Activated gamma-delta T cell treated with anti-CD3 and anti-CD28 coated beads, Interleukin-2, amount 50 U/mL, for 16 hours (primary cell): ENCODE data around the gene ASPDH.

ENCODE experiments used
- DNase-seq: peaks from one replicate; pipeline ENCODE4 v3.0.0-alpha.2; 2020; ENCODE audit warnings: low read depth

The ASPDH gene

GRCh38 chr19:50496189-50497021 is 17.3 kb downstream of the ASPDH start:
- DNase-seq, result no peak

- DNase-seq, result no peak
These were observed 18.6 kb downstream of the ASPDH start for GRCh38 chr19:50495020-50495531.

- DNase-seq, result no peak
These were observed 19.3 kb downstream of the ASPDH start for GRCh38 chr19:50494186-50495019.

GRCh38 chr19:50493171-50493570 is 20.5 kb downstream of the ASPDH start:
- no peak for DNase-seq

- no peak for DNase-seq
These were observed 21.2 kb downstream of the ASPDH start for GRCh38 chr19:50492303-50493052.

- DNase-seq, result no peak
These were observed 22.7 kb downstream of the ASPDH start for GRCh38 chr19:50490991-50491472.

- DNase-seq, result no peak
These were observed 23.3 kb downstream of the ASPDH start for GRCh38 chr19:50490411-50490811.

- DNase-seq, result no peak
These were observed 24.2 kb downstream of the ASPDH start for GRCh38 chr19:50489461-50490011.

GRCh38 chr19:50488389-50489194 is 25.1 kb downstream of the ASPDH start:
- no peak for DNase-seq

- DNase-seq, result peak; percentile 27
These were observed 26.7 kb downstream of the ASPDH start for GRCh38 chr19:50486823-50487515.

- DNase-seq, result no peak
These were observed 28.3 kb downstream of the ASPDH start for GRCh38 chr19:50485284-50485955.

- no peak for DNase-seq
These were observed 30.8 kb downstream of the ASPDH start for GRCh38 chr19:50482916-50483315.

GRCh38 chr19:50482271-50482855 is 31.4 kb downstream of the ASPDH start:
- DNase-seq, result no peak

- DNase-seq, result no peak
These were observed 32.2 kb downstream of the ASPDH start for GRCh38 chr19:50481351-50482149.

- no peak for DNase-seq
These were observed 33.2 kb downstream of the ASPDH start for GRCh38 chr19:50480281-50481111.

GRCh38 chr19:50479761-50480251 is 33.9 kb downstream of the ASPDH start:
- no peak for DNase-seq
